Inflammatory macrophage (primary cell): ENCODE data around the gene TMEM44.
"Not testable (repeated sequence)": the region's sequence is repeated elsewhere in the genome, so short reads cannot be mapped to it uniquely, and the experiment has no call there.

ENCODE experiments used
- DNase-seq, 2 donors: peaks; one replicate each; pipeline ENCODE4 v3.0.0-alpha.2; 2020 to 2022

The TMEM44 gene

DNA sequence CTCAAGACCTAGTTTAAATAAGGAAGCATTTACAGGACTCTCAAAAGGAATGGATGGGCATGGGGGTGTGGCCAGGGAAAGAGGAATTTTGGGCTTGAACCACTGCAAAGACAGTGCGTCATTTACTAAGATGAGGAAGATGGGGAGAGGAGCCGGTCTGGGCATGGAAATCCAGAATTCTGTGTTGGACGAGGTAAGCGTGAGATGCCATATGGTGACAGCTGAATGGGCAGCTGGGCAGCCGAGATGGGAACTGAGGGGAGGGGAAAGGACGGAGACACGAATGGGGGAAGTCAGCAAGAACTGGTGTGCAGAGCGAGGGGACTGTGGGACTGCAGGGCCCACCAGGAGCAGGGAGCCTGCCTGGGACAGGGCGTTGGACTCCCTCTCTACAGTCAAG, 24.2 kb downstream of the TMEM44 start:
- no peak for DNase-seq

DNA sequence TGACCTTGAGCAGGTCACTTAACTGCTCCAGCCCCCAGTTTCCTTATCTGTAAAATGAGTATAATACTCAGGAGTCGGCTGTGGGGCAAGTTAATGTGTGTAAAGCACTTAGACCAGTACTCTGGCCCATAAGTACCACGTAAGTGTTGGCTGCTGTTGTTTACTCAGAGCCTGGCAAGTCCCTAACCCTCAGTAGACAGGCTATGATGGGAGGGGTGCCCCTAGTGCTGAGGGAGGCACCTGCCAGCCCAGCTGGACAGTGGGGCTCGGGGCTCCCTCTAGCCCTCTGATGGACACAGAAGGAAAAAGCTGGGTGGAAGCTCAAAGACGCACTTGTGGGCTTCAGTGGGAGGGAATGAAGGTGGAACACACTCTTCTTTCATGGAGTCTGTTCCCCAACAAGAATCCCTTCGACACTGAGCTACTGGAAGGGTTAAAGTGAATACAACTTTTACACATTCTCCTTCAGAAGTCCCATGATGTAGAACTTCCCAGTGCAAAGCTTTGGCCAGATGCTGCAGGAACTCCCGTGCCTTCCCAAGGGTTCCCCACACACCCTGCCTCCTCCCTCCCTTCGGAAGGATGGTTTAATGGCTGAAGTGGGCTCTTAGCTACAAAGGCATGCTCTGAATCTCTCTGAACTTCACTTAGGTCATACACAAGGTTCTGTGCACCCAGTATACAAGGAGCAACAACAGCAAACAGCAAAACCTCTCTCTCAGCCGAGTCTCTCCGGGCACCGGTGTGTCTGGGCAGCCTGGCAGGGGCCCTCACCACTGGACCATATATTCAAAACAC, 25.4 kb downstream of the TMEM44 start:
- DNase-seq: no peak

DNA sequence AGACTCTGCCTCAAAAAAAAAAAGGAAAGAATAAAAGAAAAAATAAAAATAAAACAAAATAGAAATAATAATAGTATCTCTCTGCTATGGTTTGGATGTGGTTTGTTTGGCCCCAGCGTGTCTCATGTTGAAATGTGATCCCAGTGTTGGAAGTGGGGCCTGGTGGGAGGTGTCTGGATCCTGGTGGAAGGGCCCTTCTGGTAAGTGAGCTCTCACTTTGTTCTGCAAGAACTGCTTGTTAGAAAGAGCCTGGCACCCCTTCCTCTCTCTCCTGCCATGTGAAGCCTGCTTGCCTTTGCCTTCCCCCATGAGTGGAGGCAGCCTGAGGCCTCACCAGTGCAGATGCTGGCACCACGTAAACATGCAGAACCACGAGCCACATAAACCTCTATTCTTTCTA, 26.3 kb downstream of the TMEM44 start:
- no peak for DNase-seq

DNA sequence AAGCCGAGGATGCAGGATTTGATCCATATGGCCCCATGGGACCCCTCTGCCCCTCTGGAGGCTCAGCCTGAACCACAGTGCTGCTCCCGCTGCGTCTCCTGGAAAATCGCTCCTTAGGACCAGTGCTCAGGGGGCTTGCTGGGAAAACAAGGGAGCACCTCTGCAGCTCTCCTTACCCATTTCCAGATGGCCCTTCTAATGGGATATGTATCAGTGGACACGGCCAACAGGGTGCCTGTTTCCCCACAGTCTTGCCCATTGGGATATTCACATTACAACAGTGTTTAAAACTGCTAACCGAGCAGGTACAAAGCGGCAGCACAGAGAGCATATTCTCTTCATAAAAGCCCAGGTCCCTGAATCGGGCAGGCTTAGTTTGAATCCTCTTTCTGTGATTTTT, 27.1 kb downstream of the TMEM44 start:
- DNase-seq: no peak

DNA sequence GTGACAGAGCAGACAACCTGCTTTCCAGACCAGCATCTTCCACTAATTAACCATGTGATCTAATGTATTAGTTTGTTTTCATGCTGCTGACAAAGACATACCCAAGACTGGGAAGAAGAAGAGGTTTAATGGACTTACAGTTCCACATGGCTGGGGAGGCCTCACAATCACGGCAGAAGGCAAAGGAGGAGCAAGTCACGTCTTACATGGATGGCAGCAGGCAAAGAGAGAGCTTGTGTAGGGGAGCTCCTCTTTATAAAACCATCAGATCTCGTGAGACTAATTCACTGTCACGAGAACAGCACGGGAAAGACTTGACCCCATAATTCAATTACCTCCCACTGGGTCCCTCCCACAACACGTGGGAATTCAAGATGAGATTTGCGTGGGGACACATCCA, 27.9 kb downstream of the TMEM44 start:
- not testable (repeated sequence) for DNase-seq

DNA sequence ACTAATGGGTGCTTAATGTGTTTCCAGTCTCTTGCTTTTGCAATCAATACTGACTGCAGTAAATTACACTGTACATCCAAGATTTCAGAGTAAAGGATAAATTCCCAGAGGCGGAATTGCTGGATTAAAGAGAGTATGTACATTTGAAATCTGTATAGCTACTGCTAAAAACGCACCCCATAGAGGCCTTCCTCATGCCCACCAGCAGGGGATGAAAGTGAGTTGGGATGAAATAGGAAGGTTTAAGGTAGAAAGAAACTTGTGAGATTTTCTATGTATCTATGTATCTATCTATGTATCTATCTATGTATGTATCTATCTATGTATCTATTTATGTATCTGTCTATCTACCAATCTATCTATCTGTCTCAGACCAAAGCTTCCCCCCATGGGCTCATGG, 28.4 kb downstream of the TMEM44 start:
- peak in 1 of 2 donors; percentile 25 for DNase-seq

DNA sequence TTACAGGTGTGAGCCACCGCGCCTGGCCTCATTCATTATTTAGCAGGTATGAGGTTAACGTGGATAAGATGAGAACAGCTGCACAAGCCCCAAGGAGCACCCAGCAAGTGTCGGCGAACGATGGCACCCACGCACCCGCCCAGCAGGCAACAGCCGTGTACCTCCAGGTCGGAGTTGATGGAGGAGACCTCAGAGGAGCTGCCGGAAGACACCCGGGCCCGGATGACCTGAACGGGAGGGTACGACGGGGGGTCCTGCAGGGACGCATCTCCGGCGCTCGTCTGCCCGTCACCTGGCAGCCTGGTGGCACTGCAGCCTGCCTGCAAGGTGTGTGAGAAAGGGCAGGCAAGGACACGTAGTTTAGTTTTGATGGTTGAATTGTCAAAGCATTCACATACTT, 29.1 kb downstream of the TMEM44 start:
- no peak for DNase-seq

DNA sequence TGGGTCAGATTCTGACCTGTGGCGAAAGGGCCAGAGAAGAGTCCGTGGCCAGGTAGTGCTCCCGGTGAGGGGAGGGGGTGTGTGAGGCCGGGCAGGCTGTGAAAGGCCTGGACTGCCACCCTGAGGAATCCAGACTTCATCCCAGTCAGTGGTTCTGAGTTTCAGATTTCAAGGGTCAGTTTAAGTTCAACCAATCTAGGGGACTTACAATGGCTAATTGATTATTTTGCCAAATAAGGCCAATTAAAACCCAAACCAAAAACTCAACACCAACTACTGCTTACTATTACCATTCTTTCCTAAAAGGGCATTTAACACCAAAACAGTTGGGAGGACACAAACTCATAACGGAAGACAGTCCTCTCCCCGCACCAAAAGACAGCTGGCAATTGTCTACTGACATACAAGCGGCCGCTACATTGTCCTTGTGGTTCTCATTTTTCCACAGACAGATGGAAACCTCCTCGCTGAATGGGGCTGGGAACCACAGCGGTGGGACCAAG, 30.5 kb downstream of the TMEM44 start:
- no peak for DNase-seq

DNA sequence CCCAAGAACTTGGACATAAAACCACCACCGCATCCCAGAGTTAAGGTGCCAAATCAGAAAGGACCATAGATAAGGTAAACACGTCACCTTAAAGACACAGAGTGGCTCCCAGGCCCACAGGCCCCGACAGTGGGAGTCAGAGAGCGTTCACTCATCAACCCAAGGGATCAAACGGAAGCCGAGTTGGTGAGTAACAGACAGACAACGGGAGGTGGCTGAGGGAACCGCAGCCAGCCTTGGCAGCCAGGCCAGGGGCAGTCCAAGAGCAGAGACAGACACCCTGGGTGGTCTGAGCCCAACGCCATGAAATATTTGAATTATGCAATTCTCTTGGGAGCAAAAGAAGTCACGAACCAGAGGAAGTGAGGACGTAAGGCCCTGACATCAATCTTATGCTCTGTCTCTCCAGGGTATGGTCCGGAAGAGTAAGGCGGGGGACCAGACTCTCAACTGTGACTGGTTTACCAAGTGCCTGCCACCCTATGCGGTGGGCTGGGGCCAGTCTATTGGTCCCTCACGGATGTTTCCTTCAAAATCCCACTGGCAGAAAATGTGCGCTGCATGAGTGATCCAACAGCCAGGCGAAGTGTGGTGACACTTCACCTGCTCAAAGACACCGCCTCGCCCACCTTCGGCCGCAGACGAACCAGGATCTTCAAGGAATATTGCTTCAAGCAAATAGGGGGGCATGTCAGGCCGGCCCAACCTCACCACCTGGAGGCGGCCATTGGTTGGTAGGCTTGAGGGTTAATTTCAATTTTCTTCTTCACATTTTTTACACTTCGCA, 34.3 kb downstream of the TMEM44 start:
- no peak for DNase-seq

DNA sequence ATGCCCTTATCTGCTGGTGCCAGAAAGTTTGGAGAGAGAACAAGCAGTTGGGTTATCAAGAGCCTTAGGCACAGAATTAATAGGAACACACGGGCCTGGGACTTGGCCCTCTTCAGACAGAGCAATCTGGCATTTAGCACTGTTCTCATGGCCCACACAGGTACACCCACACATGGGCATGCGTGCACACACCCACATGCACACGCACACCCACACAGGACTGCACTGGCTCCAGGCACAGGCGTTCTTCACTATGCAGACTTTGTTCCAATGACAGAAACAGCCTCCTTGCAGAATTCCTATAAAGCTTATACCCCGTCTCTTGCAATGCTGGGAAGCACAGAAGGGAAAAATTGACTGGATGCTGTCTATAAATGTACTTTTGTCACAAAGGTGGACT, 36.3 kb downstream of the TMEM44 start:
- DNase-seq: no peak

DNA sequence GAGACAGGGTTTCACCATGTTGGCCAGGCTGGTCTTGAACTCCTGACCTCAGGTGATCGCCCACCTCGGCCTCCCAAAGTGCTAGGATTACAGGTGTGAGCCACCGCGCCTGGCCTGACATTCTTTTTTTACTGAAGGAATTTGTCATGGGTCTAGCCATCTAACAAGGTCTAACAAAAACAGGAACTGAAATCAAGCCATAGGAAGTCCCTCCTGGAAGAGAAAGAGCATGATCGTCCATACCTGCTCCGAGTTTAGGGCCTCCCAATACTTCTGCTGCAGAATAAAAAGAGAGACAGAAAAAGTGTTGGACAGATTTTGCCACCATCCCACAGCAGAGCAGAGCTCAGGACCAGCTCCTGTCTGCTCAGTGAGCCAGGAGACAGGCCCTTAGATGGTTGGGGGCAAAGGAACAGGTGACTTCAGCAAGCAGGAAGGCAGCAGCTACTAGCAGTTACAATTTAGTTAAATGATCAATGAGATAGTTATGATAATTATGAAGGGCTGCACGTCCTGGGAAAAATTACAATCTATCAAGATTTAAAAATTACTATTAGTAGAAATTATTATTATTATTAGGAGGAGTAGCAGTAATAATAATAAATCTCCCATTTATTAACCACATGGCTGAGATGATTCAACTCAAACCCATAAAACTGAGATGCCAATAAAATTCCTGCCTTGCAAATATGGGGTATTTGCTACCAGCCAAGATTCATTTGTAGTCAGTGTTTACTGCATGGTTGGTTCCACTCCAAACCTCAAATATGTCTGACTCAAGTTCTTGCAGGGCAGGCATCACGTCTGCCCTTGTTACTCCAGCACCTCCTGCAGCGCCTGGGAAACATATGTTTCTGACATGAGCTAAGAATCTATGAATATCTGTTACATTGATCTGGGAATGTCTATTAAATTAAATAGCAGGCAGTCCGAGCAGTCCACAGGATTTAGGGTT, 40.1 kb downstream of the TMEM44 start:
- DNase-seq: peak in 1 of 2 donors; percentile 10

DNA sequence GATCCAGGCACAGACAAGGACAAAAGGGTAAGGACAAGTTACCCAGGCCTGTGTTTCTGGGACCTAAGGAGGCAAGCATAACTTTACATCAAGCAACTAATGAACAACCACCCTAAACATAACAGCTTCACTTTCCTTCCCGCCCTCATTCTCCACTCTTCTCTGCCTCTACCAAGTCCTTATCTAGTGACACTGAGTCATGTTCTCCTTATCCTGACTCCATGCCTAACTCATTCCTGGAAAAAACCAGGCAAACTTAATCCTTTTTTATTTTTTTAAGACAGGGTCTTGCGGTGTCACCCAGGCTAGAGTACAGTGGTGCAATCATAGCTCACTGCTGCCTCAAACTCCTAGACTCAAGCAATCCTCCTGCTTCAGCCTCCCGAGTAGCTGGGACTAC, 44.5 kb downstream of the TMEM44 start:
- DNase-seq: no peak

DNA sequence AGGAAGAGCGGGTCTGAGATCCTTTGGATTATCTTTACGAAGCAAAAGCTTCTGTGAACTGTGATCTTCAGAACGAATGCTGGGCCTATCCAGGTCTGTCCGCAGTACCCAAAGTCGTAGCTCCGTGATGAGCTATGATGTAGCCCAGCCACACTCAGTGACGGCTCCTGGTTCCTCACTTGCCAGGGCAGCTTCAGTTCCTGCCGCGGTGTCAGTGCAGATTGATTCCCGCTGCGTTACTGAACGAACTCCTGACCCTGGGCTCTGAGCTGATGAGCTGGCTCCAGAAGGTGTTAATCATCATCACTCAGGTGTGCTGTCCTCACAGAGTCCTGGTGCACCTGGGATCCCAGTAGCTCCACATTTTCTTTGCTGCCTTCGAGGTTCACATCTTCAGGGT, 45.0 kb downstream of the TMEM44 start:
- no peak for DNase-seq

DNA sequence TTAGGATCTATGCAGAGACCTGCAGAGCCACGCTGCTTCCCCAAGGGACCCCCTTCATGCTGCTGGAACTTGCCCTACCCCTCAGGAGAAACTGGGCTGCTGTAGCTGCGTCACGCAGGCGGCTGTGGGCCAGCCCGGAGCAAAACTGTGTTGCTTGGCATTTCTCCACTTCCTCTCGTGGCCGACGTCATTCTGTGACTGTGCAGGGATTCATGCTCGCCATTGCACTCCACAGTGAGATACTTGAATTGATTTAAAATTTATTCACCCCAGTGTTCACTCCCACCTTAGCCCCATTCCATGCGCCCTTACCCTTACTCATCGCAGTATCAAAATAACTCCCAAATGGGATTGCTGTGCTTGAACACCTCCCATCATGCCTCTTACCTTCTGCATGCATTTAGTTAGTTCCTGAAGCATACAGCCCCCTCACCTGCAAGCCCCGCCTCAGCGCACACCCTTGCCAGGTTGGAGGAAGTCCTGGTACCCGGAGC, 45.7 kb downstream of the TMEM44 start:
- peak; percentile 28 to 63 for DNase-seq

DNA sequence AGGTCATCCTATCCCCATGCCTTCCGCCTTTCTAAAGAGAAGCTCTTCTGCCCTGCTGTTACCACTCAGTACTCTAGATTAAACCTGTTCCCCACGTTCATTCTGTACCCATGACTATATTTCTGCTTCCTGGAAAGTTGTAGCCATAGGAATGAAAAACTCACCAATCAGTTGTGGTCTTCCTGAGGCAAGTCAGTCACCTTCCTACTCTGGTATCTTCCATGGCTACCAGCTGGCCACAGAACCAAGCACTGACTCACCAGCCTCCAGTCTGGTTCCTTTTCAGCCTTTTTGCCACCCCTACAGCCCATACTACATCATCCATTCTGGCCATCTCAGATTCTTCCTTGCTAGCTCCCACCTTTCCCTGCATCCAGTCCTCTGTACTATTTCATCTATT, 46.4 kb downstream of the TMEM44 start:
- peak; percentile 51 to 77 for DNase-seq

DNA sequence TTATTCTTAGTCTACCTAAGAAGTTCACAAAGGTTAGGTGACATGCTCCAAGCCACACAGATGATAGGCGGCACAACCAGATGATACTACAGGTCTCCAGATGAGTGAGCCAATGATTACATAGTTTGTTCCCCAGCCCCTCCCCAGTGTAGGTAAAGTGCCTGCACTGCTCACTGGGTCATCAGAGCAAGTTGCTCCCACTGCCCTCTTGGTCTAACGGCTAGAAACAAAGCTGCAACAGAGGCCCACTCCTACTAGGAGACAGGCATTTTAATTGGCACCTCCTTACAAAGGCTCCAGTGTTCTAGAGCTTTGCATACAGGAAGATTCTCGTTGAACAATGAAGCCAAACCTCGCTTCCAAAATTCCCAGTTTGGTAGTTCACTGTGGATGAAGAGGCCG, 47.3 kb downstream of the TMEM44 start:
- no peak for DNase-seq

DNA sequence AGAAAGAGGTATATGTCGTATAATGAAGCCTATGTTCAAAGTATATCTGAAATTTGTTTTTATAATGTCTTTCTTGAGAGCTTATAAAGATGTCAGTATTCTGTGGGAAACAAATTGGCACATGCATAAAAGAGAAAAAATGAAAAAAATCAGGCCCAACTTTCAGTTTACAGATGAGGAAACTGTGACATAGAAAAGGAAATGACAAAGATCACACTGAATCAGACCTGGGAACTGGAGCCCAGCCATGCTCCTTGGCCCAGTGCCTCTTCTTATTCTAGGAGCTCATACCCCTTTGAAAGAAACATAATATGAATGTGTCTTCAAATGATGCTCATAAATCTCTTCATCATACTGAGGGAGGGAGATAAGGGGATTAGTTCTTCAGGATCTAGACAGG, 48.4 kb downstream of the TMEM44 start:
- DNase-seq: peak; percentile 42 to 51

DNA sequence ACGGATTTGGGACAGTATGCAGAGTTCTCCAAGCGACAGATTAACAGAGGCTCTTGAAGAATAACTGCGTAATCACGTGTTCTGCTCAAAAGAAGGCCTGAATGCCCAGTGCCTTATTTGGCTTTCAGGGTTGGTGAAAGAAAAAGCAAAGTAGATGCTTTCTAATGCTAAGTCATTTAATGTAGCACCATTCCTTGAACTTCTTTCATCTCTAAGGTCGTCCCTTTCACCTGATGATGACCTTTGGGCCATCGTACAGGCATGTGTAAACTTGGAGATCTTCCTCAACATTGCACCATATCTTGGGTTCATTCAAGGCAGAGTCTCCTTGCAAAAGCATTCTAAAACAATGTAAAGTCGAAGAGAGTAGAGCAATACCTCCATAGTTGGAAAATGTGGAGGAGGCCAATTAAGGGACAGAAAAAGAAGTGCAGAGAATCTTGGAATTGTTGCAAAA, 48.9 kb downstream of the TMEM44 start:
- DNase-seq: peak in 1 of 2 donors; percentile 6

DNA sequence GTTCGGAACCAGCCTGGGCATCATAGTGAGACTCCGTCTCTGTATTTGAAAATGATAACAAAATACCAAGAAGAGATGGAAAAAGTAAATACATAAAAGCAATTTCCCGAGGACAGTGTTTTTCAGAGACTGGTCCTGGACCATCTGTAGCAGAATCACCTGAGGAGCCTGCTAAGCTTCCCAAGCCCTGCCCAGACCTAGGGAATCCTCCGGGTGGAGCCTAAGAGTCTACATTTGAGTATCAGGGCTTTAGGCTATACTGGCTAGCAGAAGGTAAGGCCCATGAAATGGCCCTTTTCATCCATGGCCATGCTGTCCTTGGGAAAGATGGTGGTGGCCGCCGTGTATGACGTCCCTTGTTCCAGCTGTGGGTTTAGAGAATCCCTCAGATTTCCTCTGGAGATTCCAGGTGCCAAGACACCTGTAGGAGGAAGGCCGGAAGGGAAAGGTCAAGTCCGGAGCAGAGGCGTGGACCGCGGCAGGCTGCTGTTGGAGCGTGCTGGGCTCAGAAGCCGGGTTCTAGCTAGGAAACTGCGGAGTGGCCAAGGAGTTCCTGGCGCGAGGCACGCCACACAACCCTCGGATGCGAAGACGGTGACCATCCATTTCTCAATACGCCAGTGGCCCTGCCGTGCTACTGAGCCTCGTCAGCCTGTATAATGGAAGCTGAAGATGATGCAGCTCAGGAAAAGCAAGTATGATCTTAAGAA, 50.9 kb downstream of the TMEM44 start:
- no peak for DNase-seq

DNA sequence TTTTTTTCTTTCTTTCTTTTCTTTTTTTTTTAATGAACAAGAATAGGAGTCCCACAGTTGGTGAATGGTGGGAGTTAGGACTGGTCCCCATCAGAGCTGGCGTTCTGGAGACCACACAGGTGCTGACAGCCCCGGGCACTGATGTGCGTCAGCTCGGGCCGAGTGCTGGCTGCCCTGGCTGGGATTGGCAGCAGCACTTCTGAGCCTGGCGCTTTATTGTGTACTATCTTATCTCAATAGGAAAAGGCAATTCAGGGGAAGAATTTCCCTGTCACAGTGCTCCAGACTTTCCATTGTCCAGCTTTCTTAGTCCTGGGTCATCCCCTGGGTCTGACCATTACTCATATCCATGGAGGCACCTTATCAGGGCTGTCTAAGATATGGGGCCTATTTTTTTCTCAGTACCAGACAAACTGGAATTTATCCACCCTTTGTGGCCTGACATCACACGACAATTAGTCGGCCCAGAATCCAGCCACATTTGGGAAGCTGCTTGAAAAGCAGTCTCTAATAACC, 54.1 kb downstream of the TMEM44 start:
- DNase-seq: no peak
